Panc1 (cell line): ENCODE data around the gene CACNA2D4. TPM values are rescaled to one million over a fixed set of nuclear protein-coding genes. Genes with fewer than 3 reads are reported as not detected.

Source experiments
- ATAC-seq: fragments of 200-7000 bp; cut with Tn5 transposase; 2 replicates; pipeline ENCODE4 v1.9.1; 2020; ENCODE audit warnings: mild to moderate bottlenecking, moderate library complexity
- BruUV-seq: library from RNA; stranded (reverse); fragments of 400-500 nt; replicated peaks from 2 replicates; lab custom pipeline; 2021; lab: Mats Ljungman, UMichigan
- CTCF ChIA-PET: fragments of 300-600 bp; sonication (Branson Sonifier 250); formaldehyde crosslinking; loops from one replicate; lab custom pipeline; 2022; ENCODE audit warnings: antibody characterized with exemption; lab: Charles Lee
- POLR2A ChIA-PET: fragments of 300-600 bp; sonication (Branson Sonifier 250); formaldehyde crosslinking; loops from one replicate; lab custom pipeline; 2022; ENCODE audit warnings: antibody characterized with exemption; lab: Charles Lee
- DNase-seq: peaks from one replicate; pipeline ENCODE4 v3.0.0-alpha.2; 2010; ENCODE audit warnings: low read depth, low spot score
- H3K27ac ChIP-seq: 2 replicates; pipeline ENCODE4 v1.5.1; 2011; ENCODE audit warnings: mild to moderate bottlenecking, low read length, inconsistent platforms
- H3K27me3 ChIP-seq: fragments of 200-500 bp; sonication (Bioruptor generic); 2 replicates; pipeline ENCODE4 v1.6.0; 2014; ENCODE audit warnings: low read length, inconsistent platforms; ENCODE audit not compliant: control insufficient read depth, insufficient read depth
- H3K36me3 ChIP-seq: fragments of 200-500 bp; sonication (Bioruptor generic); 2 replicates; pipeline ENCODE4 v1.5.1; 2014; ENCODE audit warnings: inconsistent platforms, mild to moderate bottlenecking, low read length, moderate library complexity; ENCODE audit not compliant: control insufficient read depth, insufficient read depth
- H3K4me1 ChIP-seq: 2 replicates; pipeline ENCODE4 v1.5.1; 2011; ENCODE audit warnings: inconsistent platforms, mild to moderate bottlenecking, low read length, moderate library complexity; ENCODE audit not compliant: control insufficient read depth, insufficient read depth
- H3K4me3 ChIP-seq, 2 experiments: 2 replicates each; pipeline ENCODE4 v1.5.1; 2011 to 2012; ENCODE audit warnings: low read depth in 2 of 2, low read length in 2 of 2, mild to moderate bottlenecking in 2 of 2, inconsistent platforms in 1 of 2, moderate library complexity in 1 of 2
- H3K9me3 ChIP-seq: fragments of 200-500 bp; sonication (Bioruptor generic); 2 replicates; pipeline ENCODE4 v1.5.1; 2014; ENCODE audit warnings: low read depth, mild to moderate bottlenecking, inconsistent platforms, low read length, moderate library complexity; ENCODE audit not compliant: control insufficient read depth, insufficient read depth
- POLR2AphosphoS5 ChIP-seq: IDR thresholded peaks from 2 replicates; pipeline ENCODE4 v1.6.1; 2012; ENCODE audit warnings: mild to moderate bottlenecking, low read depth, low read length, moderate library complexity
- SIN3A ChIP-seq: IDR thresholded peaks from 2 replicates; pipeline ENCODE4 v1.6.1; 2012; ENCODE audit warnings: low read depth, mild to moderate bottlenecking, low read length, moderate library complexity, borderline replicate concordance; ENCODE audit not compliant: insufficient read depth
- TCF7L2 ChIP-seq: IDR thresholded peaks from 2 replicates; pipeline ENCODE4 v1.6.1; 2011; ENCODE audit warnings: mild to moderate bottlenecking, low read depth, low read length, inconsistent platforms
- in situ Hi-C: cut with HindIII; loops from 2 replicates; pipeline ENCODE4 v1.10.0; 2016; ENCODE audit warnings: low sequenced_read_pairs, low pct_unique_long_range_greater_than_20kb
- intact Hi-C: fragments of 100-400 bp; cut with micrococcal nuclease; formaldehyde crosslinking; loops from one replicate; pipeline ENCODE4 v1.10.0; 2022; ENCODE audit not compliant: unreplicated experiment
- total RNA-seq: library from RNA; stranded (reverse); gene quantifications from one replicate; pipeline ENCODE4 v1.2.1, GENCODE V29; 2021; ENCODE audit not compliant: unreplicated experiment
- TF ChIP-seq, protein P1 (sequence below): fragments of 450-650 bp; IDR thresholded peaks from 2 replicates; pipeline ENCODE4 v1.5.1; 2017; ENCODE audit warnings: mild to moderate bottlenecking
- TF ChIP-seq, protein P2 (sequence below), 2 experiments: IDR thresholded peaks; 2 replicates each; pipeline ENCODE4 v1.6.1; 2011 to 2012; ENCODE audit warnings: low read depth in 2 of 2, control low read depth in 1 of 2, low read length in 1 of 2, mild to moderate bottlenecking in 1 of 2, moderate library complexity in 1 of 2; ENCODE audit not compliant: insufficient read depth in 1 of 2

Gene CACNA2D4
- total RNA-seq, 1 experiment from 2014 or later, result 0.15 TPM

DNA sequence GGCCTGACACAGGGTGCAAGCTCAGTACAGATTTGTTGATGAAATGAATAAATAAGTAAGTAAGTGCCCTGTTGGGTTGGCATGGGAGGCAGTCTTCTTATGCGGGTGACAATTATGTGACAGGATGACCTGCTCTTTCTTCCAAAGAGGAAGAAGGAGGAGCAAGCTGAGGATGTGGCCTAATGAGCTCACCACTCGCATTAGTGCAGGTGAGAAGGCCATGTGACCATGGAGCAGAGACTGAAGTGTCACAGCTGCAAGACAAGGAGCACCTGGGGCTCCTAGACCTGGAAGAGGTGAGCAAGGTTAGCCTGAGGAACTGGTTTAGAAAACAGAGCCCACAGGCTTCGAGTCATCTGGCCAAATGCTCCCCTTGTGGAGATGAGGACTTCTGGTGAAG is 63.2 kb downstream of the CACNA2D4 start:
- ChIA-PET POLR2A (no interaction called here), CTCF (no interaction called here)
- Histone ChIP-seq H3K4me3 (no peak overlapping the region), H3K36me3 (no peaks in the 10 kb centered on the region), H3K4me1 (no peaks in the 10 kb centered on the region), H3K27me3 (no peaks in the 10 kb centered on the region), H3K27ac (no peak overlapping the region), H3K9me3 (no peaks in the 10 kb centered on the region)
- intact Hi-C loops, result no loop called here
- no TSS peak for BruUV-seq
- in situ Hi-C loops, result no loop called here
- TF ChIP-seq TCF7L2 (no peak), SIN3A (no peak), POLR2AphosphoS5 (no peak)
- TF ChIP-seq, protein P1, sequence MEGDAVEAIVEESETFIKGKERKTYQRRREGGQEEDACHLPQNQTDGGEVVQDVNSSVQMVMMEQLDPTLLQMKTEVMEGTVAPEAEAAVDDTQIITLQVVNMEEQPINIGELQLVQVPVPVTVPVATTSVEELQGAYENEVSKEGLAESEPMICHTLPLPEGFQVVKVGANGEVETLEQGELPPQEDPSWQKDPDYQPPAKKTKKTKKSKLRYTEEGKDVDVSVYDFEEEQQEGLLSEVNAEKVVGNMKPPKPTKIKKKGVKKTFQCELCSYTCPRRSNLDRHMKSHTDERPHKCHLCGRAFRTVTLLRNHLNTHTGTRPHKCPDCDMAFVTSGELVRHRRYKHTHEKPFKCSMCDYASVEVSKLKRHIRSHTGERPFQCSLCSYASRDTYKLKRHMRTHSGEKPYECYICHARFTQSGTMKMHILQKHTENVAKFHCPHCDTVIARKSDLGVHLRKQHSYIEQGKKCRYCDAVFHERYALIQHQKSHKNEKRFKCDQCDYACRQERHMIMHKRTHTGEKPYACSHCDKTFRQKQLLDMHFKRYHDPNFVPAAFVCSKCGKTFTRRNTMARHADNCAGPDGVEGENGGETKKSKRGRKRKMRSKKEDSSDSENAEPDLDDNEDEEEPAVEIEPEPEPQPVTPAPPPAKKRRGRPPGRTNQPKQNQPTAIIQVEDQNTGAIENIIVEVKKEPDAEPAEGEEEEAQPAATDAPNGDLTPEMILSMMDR, result no peak
- TF ChIP-seq, protein P2, sequence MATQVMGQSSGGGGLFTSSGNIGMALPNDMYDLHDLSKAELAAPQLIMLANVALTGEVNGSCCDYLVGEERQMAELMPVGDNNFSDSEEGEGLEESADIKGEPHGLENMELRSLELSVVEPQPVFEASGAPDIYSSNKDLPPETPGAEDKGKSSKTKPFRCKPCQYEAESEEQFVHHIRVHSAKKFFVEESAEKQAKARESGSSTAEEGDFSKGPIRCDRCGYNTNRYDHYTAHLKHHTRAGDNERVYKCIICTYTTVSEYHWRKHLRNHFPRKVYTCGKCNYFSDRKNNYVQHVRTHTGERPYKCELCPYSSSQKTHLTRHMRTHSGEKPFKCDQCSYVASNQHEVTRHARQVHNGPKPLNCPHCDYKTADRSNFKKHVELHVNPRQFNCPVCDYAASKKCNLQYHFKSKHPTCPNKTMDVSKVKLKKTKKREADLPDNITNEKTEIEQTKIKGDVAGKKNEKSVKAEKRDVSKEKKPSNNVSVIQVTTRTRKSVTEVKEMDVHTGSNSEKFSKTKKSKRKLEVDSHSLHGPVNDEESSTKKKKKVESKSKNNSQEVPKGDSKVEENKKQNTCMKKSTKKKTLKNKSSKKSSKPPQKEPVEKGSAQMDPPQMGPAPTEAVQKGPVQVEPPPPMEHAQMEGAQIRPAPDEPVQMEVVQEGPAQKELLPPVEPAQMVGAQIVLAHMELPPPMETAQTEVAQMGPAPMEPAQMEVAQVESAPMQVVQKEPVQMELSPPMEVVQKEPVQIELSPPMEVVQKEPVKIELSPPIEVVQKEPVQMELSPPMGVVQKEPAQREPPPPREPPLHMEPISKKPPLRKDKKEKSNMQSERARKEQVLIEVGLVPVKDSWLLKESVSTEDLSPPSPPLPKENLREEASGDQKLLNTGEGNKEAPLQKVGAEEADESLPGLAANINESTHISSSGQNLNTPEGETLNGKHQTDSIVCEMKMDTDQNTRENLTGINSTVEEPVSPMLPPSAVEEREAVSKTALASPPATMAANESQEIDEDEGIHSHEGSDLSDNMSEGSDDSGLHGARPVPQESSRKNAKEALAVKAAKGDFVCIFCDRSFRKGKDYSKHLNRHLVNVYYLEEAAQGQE (IDR thresholded peaks at IDR 0.05; ENCODE audit: insufficient read depth in 1 of 2, low read depth in 2 of 2, low read length in 1 of 2), result no peak
- no peak for ATAC-seq
- DNase-seq, result no peak

DNA sequence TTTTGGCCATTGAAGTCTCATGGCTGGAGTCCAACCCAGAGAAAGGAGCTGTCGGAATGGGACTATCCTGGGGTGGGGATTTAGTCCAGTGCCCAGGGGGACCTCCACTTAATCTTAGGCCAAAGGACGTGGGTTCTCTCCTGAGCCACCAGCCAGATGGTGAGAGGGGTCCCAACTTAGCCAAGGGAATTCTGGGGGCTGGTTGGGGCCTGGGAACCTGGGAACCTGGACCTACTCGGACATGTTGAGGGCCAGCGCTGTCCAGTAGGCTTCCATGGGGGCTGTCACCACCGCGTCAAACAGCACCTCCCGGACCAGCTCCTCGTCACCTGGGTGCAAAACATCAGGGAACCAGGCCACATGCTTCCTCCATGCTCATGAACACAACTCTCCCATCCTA is 64.7 kb downstream of the CACNA2D4 start:
- ChIA-PET CTCF (no interaction called here), POLR2A (no interaction called here)
- ATAC-seq (no peak), DNase-seq (no peak)
- Histone ChIP-seq H3K4me1 (no peaks in the 10 kb centered on the region), H3K36me3 (no peaks in the 10 kb centered on the region), H3K9me3 (no peaks in the 10 kb centered on the region), H3K27me3 (no peaks in the 10 kb centered on the region), H3K4me3 (no peak overlapping the region), H3K27ac (no peak overlapping the region)
- TF ChIP-seq TCF7L2, result no peak
- TF ChIP-seq, protein P1, result no peak
- no peak for TF ChIP-seq POLR2AphosphoS5
- TF ChIP-seq SIN3A, result no peak
- TF ChIP-seq, protein P2 (IDR thresholded peaks at IDR 0.05; ENCODE audit: insufficient read depth in 1 of 2, low read depth in 2 of 2, low read length in 1 of 2), result no peak
- intact Hi-C loops, result no loop called here
- in situ Hi-C loops, result no loop called here
- no TSS peak for BruUV-seq
